H1 (cell line): Measurements from ENCODE around the gene ZNF586. TPM values are rescaled to one million over a fixed set of nuclear protein-coding genes. Genes with fewer than 3 reads are reported as not detected.
"Not testable (repeated sequence)": the region's sequence is repeated elsewhere in the genome, so short reads cannot be mapped to it uniquely, and the experiment has no call there.

Experiments
- CTCF ChIA-PET: fragments of 300-600 bp; sonication (Branson Sonifier 250); formaldehyde crosslinking; loops from one replicate; lab custom pipeline; 2021; ENCODE audit not compliant: partially characterized antibody; lab: Charles Lee
- POLR2A ChIA-PET: fragments of 300-600 bp; sonication (Branson Sonifier 250); formaldehyde crosslinking; loops from one replicate; lab custom pipeline; 2021; ENCODE audit warnings: inconsistent platforms; ENCODE audit not compliant: partially characterized antibody; lab: Charles Lee
- DNase-seq, 2 experiments: peaks; one replicate each; pipeline versions ENCODE4 v3.0.0 to v3.0.0-alpha.2; 2010 to 2022; ENCODE audit warnings: low spot score in 2 of 2, low read depth in 1 of 2, mixed read lengths in 1 of 2
- FAIRE-seq: peaks from 2 replicates; lab custom pipeline; 2011; peaks lifted over from hg19 to GRCh38; lab: Jason Lieb, UNC
- H2AFZ ChIP-seq: 2 replicates; pipeline ENCODE4 v1.8.1; 2012; ENCODE audit warnings: low read length, inconsistent platforms
- H2AK5ac ChIP-seq: 2 replicates; pipeline ENCODE4 v1.6.1; 2013; ENCODE audit warnings: low read depth, low read length
- H2BK120ac ChIP-seq: replicated peaks from 2 replicates; pipeline ENCODE3; 2013; ENCODE audit warnings: low read depth, low read length, inconsistent platforms
- H2BK12ac ChIP-seq: 2 replicates; pipeline ENCODE4 v1.6.1; 2013; ENCODE audit warnings: low read depth, low read length
- H2BK15ac ChIP-seq: 2 replicates; pipeline ENCODE4 v1.6.1; 2013; ENCODE audit warnings: low read length
- H2BK20ac ChIP-seq: 2 replicates; pipeline ENCODE4 v1.6.1; 2013; ENCODE audit warnings: low read length
- H2BK5ac ChIP-seq: 2 replicates; pipeline ENCODE4 v1.6.1; 2013; ENCODE audit warnings: low read depth, low read length
- H3K14ac ChIP-seq: 2 replicates; pipeline ENCODE4 v1.6.1; 2013; ENCODE audit warnings: inconsistent platforms; ENCODE audit not compliant: insufficient read length
- H3K18ac ChIP-seq: 2 replicates; pipeline ENCODE4 v1.6.1; 2013; ENCODE audit warnings: low read length; ENCODE audit errors: extremely low read depth
- H3K23ac ChIP-seq: 2 replicates; pipeline ENCODE4 v1.6.1; 2013; ENCODE audit warnings: inconsistent platforms; ENCODE audit not compliant: insufficient read length
- H3K23me2 ChIP-seq: 2 replicates; pipeline ENCODE4 v1.6.1; 2013; ENCODE audit warnings: low read depth, low read length
- H3K27ac ChIP-seq: 2 replicates; pipeline ENCODE4 v1.6.1; 2011; ENCODE audit warnings: low read depth, low read length, inconsistent platforms
- H3K27me3 ChIP-seq, 4 experiments: replicated peaks in 1 of 4; 1 replicate in 1 of 4; 2 replicates in 3 of 4; pipeline versions ENCODE4 v1.6.1 to v1.8.1; 2011 to 2013; ENCODE audit warnings: low read length in 3 of 4, mild to moderate bottlenecking in 3 of 4, inconsistent platforms in 2 of 4, mixed read lengths in 2 of 4, moderate library complexity in 1 of 4; ENCODE audit not compliant: control insufficient read depth in 3 of 4, insufficient read depth in 3 of 4; ENCODE audit errors: extremely low read depth in 1 of 4
- H3K36me3 ChIP-seq, 4 experiments: 2 replicates each; pipeline versions ENCODE4 v1.6.1 to v1.8.1; 2011 to 2013; ENCODE audit warnings: mild to moderate bottlenecking in 4 of 4, low read length in 3 of 4, moderate library complexity in 2 of 4, control low read depth in 1 of 4, inconsistent platforms in 1 of 4; ENCODE audit not compliant: insufficient read depth in 4 of 4, control insufficient read depth in 2 of 4
- H3K4ac ChIP-seq: replicated peaks from 2 replicates; pipeline ENCODE3; 2013; ENCODE audit warnings: low read length, low read depth, mixed read lengths, inconsistent platforms; ENCODE audit not compliant: insufficient read length
- H3K4me1 ChIP-seq, 4 experiments: replicated peaks in 1 of 4; 1 replicate in 1 of 4; 2 replicates in 3 of 4; pipeline versions ENCODE4 v1.6.1 to v1.8.1; 2011 to 2013; ENCODE audit warnings: low read length in 3 of 4, inconsistent platforms in 2 of 4, mixed read lengths in 1 of 4; ENCODE audit not compliant: insufficient read depth in 4 of 4, control insufficient read depth in 3 of 4
- H3K4me2 ChIP-seq, 2 experiments: 2 replicates each; pipeline versions ENCODE4 v1.6.1 to v1.8.1; 2011 to 2013; ENCODE audit warnings: low read depth in 2 of 2, low read length in 2 of 2, control low read depth in 1 of 2, inconsistent platforms in 1 of 2, mild to moderate bottlenecking in 1 of 2; ENCODE audit not compliant: insufficient read depth in 1 of 2
- H3K4me3 ChIP-seq, 4 experiments: fragments of 200-600, 300-600 bp in 1 of 4; sonication (generic), shearing (Covaris generic), sonication (Bioruptor Twin) in 1 of 4; 2 replicates each; pipeline versions ENCODE4 v1.5.1 to v1.8.1; 2011 to 2016; ENCODE audit warnings: low read length in 4 of 4, low read depth in 3 of 4, control low read depth in 2 of 4, inconsistent platforms in 2 of 4, mild to moderate bottlenecking in 2 of 4, mixed read lengths in 1 of 4, moderate library complexity in 1 of 4; ENCODE audit not compliant: insufficient read depth in 2 of 4; ENCODE audit errors: extremely low read depth in 1 of 4
- H3K56ac ChIP-seq: replicated peaks from 2 replicates; pipeline ENCODE3; 2013; ENCODE audit warnings: low read depth, mild to moderate bottlenecking, mixed read lengths, low read length, inconsistent platforms; ENCODE audit not compliant: insufficient read length
- H3K79me1 ChIP-seq: 2 replicates; pipeline ENCODE4 v1.6.1; 2013; ENCODE audit warnings: low read depth, low read length, control low read depth
- H3K79me2 ChIP-seq, 2 experiments: 2 replicates each; pipeline versions ENCODE4 v1.6.1 to v1.8.1; 2012 to 2013; ENCODE audit warnings: low read length in 2 of 2, mild to moderate bottlenecking in 2 of 2, inconsistent platforms in 1 of 2; ENCODE audit not compliant: insufficient read depth in 2 of 2, control insufficient read depth in 1 of 2
- H3K9ac ChIP-seq, 4 experiments: replicated peaks in 1 of 4; 1 replicate in 1 of 4; 2 replicates in 3 of 4; pipeline versions ENCODE4 v1.6.1 to v1.8.1; 2011 to 2013; ENCODE audit warnings: low read depth in 3 of 4, low read length in 3 of 4, control low read depth in 2 of 4, mild to moderate bottlenecking in 2 of 4, moderate library complexity in 2 of 4, inconsistent platforms in 1 of 4; ENCODE audit errors: extremely low read depth in 1 of 4
- H3K9me3 ChIP-seq, 2 experiments: 2 replicates each; pipeline versions ENCODE4 v1.6.1 to v1.8.1; 2012 to 2013; ENCODE audit warnings: mild to moderate bottlenecking in 2 of 2, moderate library complexity in 2 of 2, control low read depth in 1 of 2, inconsistent platforms in 1 of 2, low read depth in 1 of 2, low read length in 1 of 2, mixed read lengths in 1 of 2; ENCODE audit not compliant: insufficient read depth in 2 of 2
- H4K20me1 ChIP-seq, 2 experiments: replicated peaks in 1 of 2; 2 replicates each; pipeline versions ENCODE3 to v1.8.1; 2011 to 2013; ENCODE audit warnings: inconsistent platforms in 2 of 2, low read length in 2 of 2, mild to moderate bottlenecking in 1 of 2; ENCODE audit not compliant: insufficient read depth in 2 of 2, control insufficient read depth in 1 of 2
- H4K5ac ChIP-seq: 2 replicates; pipeline ENCODE4 v1.6.1; 2013; ENCODE audit warnings: low read length, low read depth, mixed read lengths, inconsistent platforms; ENCODE audit not compliant: insufficient read length
- H4K8ac ChIP-seq: 2 replicates; pipeline ENCODE4 v1.8.0; 2013; ENCODE audit warnings: mild to moderate bottlenecking, moderate library complexity, low read length, inconsistent platforms; ENCODE audit not compliant: insufficient read depth; ENCODE audit errors: extremely low read depth
- H4K91ac ChIP-seq: replicated peaks from 2 replicates; pipeline ENCODE3; 2013; ENCODE audit warnings: low read length, mixed read lengths, inconsistent platforms; ENCODE audit not compliant: insufficient read length
- WGBS, 2 experiments: shearing (Covaris generic) in 1 of 2; methylation state at CpG; one replicate each; pipeline versions ENCODE4 v1.1.6 to v1.1.7; 2013 to 2015; ENCODE audit warnings: low lambda C conversion rate in 2 of 2, mixed read lengths in 2 of 2, inconsistent platforms in 1 of 2, low coverage in 1 of 2, missing lambda C conversion rate in 1 of 2; ENCODE audit not compliant: insufficient replicate concordance in 2 of 2, insufficient coverage in 1 of 2, insufficient read length in 1 of 2; ENCODE audit errors: extremely low coverage in 1 of 2, missing lambda C conversion rate in 1 of 2; 5-methylcytosine and 5-hydroxymethylcytosine counted together
- polyA plus RNA-seq, 7 experiments: library from polyadenylated mRNA; depleted of rRNA in 3 of 7; stranded (reverse) in 5 of 7; unstranded in 2 of 7; fragments of >200 nt in 5 of 7; fragments of 200-250 nt in 2 of 7; gene quantifications; 1 replicate in 5 of 7; 2 replicates in 1 of 7; 4 replicates in 1 of 7; pipeline versions ENCODE4 v1.2.1 to v1.2.3, GENCODE V29; 2011 to 2013; ENCODE audit warnings: missing spikeins in 2 of 7, mixed read lengths in 2 of 7
- total RNA-seq: library from RNA; stranded (reverse); fragmentation: NEBNext Ultra II Directional; extraction: Animal tissue kit (Norgen Biotek cat#: 25700); gene quantifications from 2 replicates; pipeline ENCODE4 v1.2.1, GENCODE V29; 2021

ZNF586 gene
- total and polyA plus RNA-seq, 2 of the 8 experiments (the other 6 are each of a cell fraction or from before 2014, with no cell fraction given) = 8.1 to 15.5 TPM

GRCh38 chr19:57810410-57811295, 41.2 kb downstream of the ZNF586 start:
- H2AFZ ChIP-seq, H4K8ac ChIP-seq, H3K4me2 ChIP-seq, H3K4ac ChIP-seq, H2BK20ac ChIP-seq, H3K4me3 ChIP-seq, H4K20me1 ChIP-seq, H3K9me3 ChIP-seq, H4K5ac ChIP-seq, H3K79me1 ChIP-seq, FAIRE-seq, H3K27me3 ChIP-seq, H3K9ac ChIP-seq, H3K4me1 ChIP-seq, H3K18ac ChIP-seq, H4K91ac ChIP-seq, H3K23ac ChIP-seq, H2BK15ac ChIP-seq, DNase-seq, CTCF ChIA-PET, H3K14ac ChIP-seq, H2BK5ac ChIP-seq, H3K56ac ChIP-seq, H2AK5ac ChIP-seq, H3K23me2 ChIP-seq, H3K27ac ChIP-seq, H2BK12ac ChIP-seq, H2BK120ac ChIP-seq: not testable (repeated sequence)
- peaks cover 0 to 10% of the 10 kb centered on the region in 2 experiments; a peak in 2 of 4 replicates for H3K79me2 ChIP-seq
- POLR2A ChIA-PET = interaction anchor here (0.7 kb wide), 1 partner anchor 19 kb away, joined by 3 read pairs; the partner anchor contains the start of gene ZNF587B
- WGBS, 2 experiments = 92% methylated on average over 17 of the region's 17 CpGs; no CpG with 5 or more reads in 1 of the 2 experiments
- peaks cover 2 to 24% (median 18%) of the 10 kb centered on the region in 4 experiments; a peak in 7 of 8 replicates for H3K36me3 ChIP-seq
